HG03442 (cell line): Measurements from ENCODE around the gene AFF3.
"Not testable (repeated sequence)": the region's sequence is repeated elsewhere in the genome, so short reads cannot be mapped to it uniquely, and the experiment has no call there.

ENCODE experiments used
- ATAC-seq: cut with Tn5 transposase; IDR thresholded peaks from one replicate; pipeline ENCODE4 v1.9.1; 2021; ENCODE audit warnings: mild to moderate bottlenecking, moderate library complexity; ENCODE audit not compliant: unreplicated experiment

The AFF3 gene

GRCh38 chr2:99689145-99689742 is 453.1 kb downstream of the AFF3 start:
- ATAC-seq = no peak

GRCh38 chr2:99688699-99689098 is 453.7 kb downstream of the AFF3 start:
- no peak for ATAC-seq

GRCh38 chr2:99682275-99683060 is 459.9 kb downstream of the AFF3 start:
- ATAC-seq = no peak

- ATAC-seq = no peak
Measured at GRCh38 chr2:99680946-99681345, 461.4 kb downstream of the AFF3 start.

GRCh38 chr2:99679518-99679917 is 462.9 kb downstream of the AFF3 start:
- no peak for ATAC-seq

GRCh38 chr2:99678625-99679024 is 463.8 kb downstream of the AFF3 start:
- ATAC-seq = no peak

- no peak for ATAC-seq
Measured at GRCh38 chr2:99677814-99678213, 464.6 kb downstream of the AFF3 start.

- ATAC-seq = no peak
Measured at GRCh38 chr2:99675130-99675661, 467.2 kb downstream of the AFF3 start.

- ATAC-seq = no peak
Measured at GRCh38 chr2:99674090-99674489, 468.3 kb downstream of the AFF3 start.

- no peak for ATAC-seq
Measured at GRCh38 chr2:99672766-99673350, 469.5 kb downstream of the AFF3 start.

GRCh38 chr2:99670768-99671734 is 471.3 kb downstream of the AFF3 start:
- no peak for ATAC-seq

- no peak for ATAC-seq
Measured at GRCh38 chr2:99666256-99666655, 476.1 kb downstream of the AFF3 start.

GRCh38 chr2:99663641-99664040 is 478.7 kb downstream of the AFF3 start:
- ATAC-seq = no peak

GRCh38 chr2:99662761-99663341 is 479.5 kb downstream of the AFF3 start:
- no peak for ATAC-seq

GRCh38 chr2:99661761-99662160 is 480.6 kb downstream of the AFF3 start:
- not testable (repeated sequence) for ATAC-seq

- ATAC-seq = no peak
Measured at GRCh38 chr2:99660616-99661406, 481.6 kb downstream of the AFF3 start.

GRCh38 chr2:99659874-99660273 is 482.5 kb downstream of the AFF3 start:
- no peak for ATAC-seq

- ATAC-seq = no peak
Measured at GRCh38 chr2:99657691-99658258, 484.6 kb downstream of the AFF3 start.

GRCh38 chr2:99656994-99657393 is 485.4 kb downstream of the AFF3 start:
- no peak for ATAC-seq
